HL-60 (cell line): ENCODE measurements around the gene JAG1.

Experiments used
- DNase-seq, 2 experiments: peaks; one replicate each; pipeline ENCODE4 v3.0.0-alpha.2; 2010 to 2020; ENCODE audit warnings: low read depth in 1 of 2, low spot score in 1 of 2
- H3K27ac ChIP-seq: fragments of 250-450 bp; sonication (Bioruptor Pico); replicated peaks from 2 replicates; pipeline ENCODE4 v1.5.1; 2020; ENCODE audit warnings: mild to moderate bottlenecking, moderate library complexity
- H3K27me3 ChIP-seq: fragments of 250-450 bp; sonication (Bioruptor Pico); 2 replicates; pipeline ENCODE4 v1.5.1; 2021; ENCODE audit warnings: mild to moderate bottlenecking, moderate library complexity; ENCODE audit not compliant: insufficient read depth, poor library complexity, severe bottlenecking
- H3K4me3 ChIP-seq: replicated peaks from 2 replicates; pipeline ENCODE4 v1.5.1; 2011; ENCODE audit warnings: mild to moderate bottlenecking, control low read depth, low read length; ENCODE audit not compliant: insufficient read depth
- CTCF ChIP-seq: IDR thresholded peaks from one replicate; pipeline ENCODE4 v1.5.1; 2011; ENCODE audit warnings: low read length, control low read depth, inconsistent platforms; ENCODE audit not compliant: insufficient read depth
- GABPA ChIP-seq: IDR thresholded peaks from 2 replicates; pipeline ENCODE4 v1.6.1; 2012; ENCODE audit warnings: low read depth
- POLR2AphosphoS5 ChIP-seq: IDR thresholded peaks from 2 replicates; pipeline ENCODE4 v1.6.1; 2012; ENCODE audit warnings: low read depth
- REST ChIP-seq: IDR thresholded peaks from 2 replicates; pipeline ENCODE4 v1.6.1; 2012; ENCODE audit warnings: low read depth; ENCODE audit not compliant: insufficient replicate concordance
- SPI1 ChIP-seq: IDR thresholded peaks from 2 replicates; pipeline ENCODE4 v1.6.1; 2012; ENCODE audit warnings: low read depth, mild to moderate bottlenecking, borderline replicate concordance

JAG1 gene

GRCh38 chr20:10705801-10706459, 32.1 kb upstream of the JAG1 start:
- DNase-seq: no peak
- Histone ChIP-seq H3K4me3 (no peak overlapping the region), H3K27me3 (no peaks in the 10 kb centered on the region), H3K27ac (no peak overlapping the region)
- TF ChIP-seq CTCF: no peak
- no peak for TF ChIP-seq GABPA
- no peak for TF ChIP-seq SPI1
- TF ChIP-seq POLR2AphosphoS5: no peak
- TF ChIP-seq REST: no peak

- TF ChIP-seq GABPA: no peak
- no peak for TF ChIP-seq REST
- TF ChIP-seq CTCF: no peak
- TF ChIP-seq SPI1: no peak
- no peak for TF ChIP-seq POLR2AphosphoS5
- H3K27ac ChIP-seq: no peak overlapping the region
- DNase-seq: no peak
- no peaks in the 10 kb centered on the region for H3K27me3 ChIP-seq
- no peak overlapping the region for H3K4me3 ChIP-seq
Measured at GRCh38 chr20:10701607-10702006, 27.8 kb upstream of the JAG1 start.

- H3K27me3 ChIP-seq: no peaks in the 10 kb centered on the region
- H3K4me3 ChIP-seq: no peak overlapping the region
- no peak overlapping the region for H3K27ac ChIP-seq
- no peak for DNase-seq
- no peak for TF ChIP-seq POLR2AphosphoS5
- TF ChIP-seq GABPA: no peak
- TF ChIP-seq REST: no peak
- TF ChIP-seq CTCF: no peak
Measured at GRCh38 chr20:10699941-10700340, 26.1 kb upstream of the JAG1 start.
